Choroid plexus epithelial cell (primary cell): ENCODE data around the gene TUBD1.
"Not testable (repeated sequence)": the region's sequence is repeated elsewhere in the genome, so short reads cannot be mapped to it uniquely, and the experiment has no call there.

Experiments used
- DNase-seq: peaks from one replicate; pipeline ENCODE4 v3.0.0-alpha.2; 2010; ENCODE audit warnings: low read depth
- H3K4me3 ChIP-seq: 2 replicates; pipeline ENCODE4 v1.5.1; 2011; ENCODE audit warnings: low read depth, mild to moderate bottlenecking, control low read depth, low read length, moderate library complexity
- TF ChIP-seq, protein P1 (sequence below): conservative IDR thresholded peaks from 2 replicates; pipeline ENCODE4 v1.5.1; 2011; ENCODE audit warnings: low read depth, mild to moderate bottlenecking, control low read depth, inconsistent platforms, low read length, moderate library complexity

Gene TUBD1

DNA sequence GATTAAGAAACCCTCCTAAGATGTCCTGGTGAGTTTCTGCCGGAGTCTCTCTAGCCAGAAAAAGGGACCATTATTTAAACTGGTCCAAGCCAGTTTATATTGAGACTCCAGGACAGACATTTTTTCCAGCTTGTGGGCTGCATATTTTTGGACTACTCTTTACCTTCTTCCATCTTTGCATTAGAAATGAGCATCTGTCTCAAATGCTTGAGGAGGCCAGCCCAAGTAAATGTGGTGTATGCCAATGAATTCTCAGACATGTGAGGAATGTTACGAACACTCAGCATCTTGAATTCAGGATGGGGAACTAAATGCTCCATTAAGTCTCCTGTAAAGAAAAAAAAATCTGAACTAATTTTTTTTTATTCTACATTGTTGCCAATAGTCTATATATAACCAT is 18.4 kb downstream of the TUBD1 start:
- no peak overlapping the region for H3K4me3 ChIP-seq
- DNase-seq: no peak
- TF ChIP-seq, protein P1, sequence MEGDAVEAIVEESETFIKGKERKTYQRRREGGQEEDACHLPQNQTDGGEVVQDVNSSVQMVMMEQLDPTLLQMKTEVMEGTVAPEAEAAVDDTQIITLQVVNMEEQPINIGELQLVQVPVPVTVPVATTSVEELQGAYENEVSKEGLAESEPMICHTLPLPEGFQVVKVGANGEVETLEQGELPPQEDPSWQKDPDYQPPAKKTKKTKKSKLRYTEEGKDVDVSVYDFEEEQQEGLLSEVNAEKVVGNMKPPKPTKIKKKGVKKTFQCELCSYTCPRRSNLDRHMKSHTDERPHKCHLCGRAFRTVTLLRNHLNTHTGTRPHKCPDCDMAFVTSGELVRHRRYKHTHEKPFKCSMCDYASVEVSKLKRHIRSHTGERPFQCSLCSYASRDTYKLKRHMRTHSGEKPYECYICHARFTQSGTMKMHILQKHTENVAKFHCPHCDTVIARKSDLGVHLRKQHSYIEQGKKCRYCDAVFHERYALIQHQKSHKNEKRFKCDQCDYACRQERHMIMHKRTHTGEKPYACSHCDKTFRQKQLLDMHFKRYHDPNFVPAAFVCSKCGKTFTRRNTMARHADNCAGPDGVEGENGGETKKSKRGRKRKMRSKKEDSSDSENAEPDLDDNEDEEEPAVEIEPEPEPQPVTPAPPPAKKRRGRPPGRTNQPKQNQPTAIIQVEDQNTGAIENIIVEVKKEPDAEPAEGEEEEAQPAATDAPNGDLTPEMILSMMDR: no peak

DNA sequence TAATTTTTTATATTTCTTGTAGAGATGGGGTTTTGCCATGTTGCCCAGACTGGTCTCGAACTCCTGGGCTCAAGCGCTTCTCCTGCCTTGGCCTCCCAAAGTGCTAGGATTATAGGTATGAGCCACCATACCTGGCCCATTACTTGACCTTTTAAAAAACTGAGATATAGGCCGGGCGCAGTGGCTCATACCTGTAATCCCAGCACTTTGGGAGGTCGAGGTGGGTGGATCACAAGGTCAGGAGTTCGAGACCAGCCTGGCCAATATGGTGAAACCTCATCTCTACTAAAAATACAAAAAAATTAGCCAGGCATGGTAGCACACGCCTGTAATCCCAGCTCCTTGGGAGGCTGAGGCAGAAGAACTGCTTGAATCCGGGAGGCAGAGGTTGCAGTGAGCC is 19.3 kb downstream of the TUBD1 start:
- H3K4me3 ChIP-seq, DNase-seq: not testable (repeated sequence)

DNA sequence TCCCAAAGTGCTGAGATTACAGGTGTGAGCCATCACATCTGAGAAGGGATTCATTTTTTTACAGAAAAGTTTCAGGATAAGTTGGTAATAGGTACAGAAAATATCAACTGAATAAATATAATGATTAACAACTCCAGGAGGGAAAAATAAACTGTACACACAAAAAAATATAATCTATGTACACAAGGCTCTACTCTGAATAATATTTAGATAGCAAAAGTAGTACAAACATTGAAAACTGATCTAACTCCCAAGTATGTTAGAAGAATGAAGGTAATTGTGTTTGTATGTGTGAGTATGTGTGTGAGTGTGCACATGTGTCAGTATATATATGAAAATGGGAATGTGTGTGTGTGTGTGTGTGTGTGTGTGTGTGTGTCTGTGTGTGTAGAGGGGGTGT is 20.4 kb downstream of the TUBD1 start:
- TF ChIP-seq, protein P1: no peak
- DNase-seq: no peak
- H3K4me3 ChIP-seq: no peak overlapping the region

DNA sequence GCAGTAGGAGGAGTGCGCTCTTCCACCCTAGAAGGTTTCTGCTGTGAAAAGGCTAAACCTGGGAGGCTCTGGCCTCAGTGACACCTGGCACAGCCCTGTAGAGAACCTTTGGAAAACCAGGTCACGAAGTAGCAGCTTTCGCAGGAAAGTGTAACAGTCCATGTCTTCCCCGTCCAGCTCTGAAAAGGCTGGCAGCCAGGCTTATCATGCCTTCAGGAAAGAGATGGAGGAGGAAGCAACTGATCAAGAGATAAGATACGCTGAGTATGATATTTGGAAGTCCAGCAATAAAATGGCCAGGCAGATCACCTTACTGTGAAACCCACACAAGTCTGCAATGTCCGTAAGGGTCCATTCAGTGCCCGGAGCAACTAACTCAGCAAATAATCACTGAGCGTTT is 22.3 kb downstream of the TUBD1 start:
- TF ChIP-seq, protein P1: no peak
- no peak overlapping the region for H3K4me3 ChIP-seq
- DNase-seq: no peak

DNA sequence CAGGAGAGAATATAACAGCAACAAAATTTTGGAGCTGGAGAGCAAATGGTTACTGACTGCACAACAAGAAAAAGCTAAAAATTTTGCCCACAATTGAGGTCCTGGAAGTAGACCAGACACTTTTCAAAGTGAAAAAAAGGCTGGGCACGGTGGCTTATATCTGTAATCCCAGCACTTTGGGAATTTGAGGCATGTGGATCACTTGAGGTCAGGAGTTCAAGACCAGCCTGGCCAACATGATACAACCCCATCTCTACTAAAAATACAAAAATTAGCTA is 22.9 kb downstream of the TUBD1 start:
- no peak for DNase-seq
- TF ChIP-seq, protein P1: no peak
- H3K4me3 ChIP-seq: no peak overlapping the region

DNA sequence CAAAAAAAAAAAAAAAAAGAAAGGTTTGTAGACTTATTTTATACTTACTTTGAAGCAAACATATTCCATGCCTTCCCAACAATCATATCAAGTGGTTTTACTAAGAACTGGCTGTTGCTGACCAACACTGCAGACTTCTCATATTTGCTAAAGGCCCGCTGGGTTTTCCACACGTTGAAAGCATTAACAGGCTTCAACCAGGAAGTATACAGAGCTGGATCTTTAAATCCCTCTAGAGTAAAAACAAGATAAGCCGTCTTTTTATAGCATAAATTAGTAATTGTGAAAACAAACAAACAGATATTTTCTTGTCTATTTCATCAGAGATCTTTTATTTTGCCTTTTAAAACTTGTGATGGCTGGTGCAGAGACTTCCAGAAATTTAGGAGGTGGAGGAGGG is 29.1 kb downstream of the TUBD1 start:
- H3K4me3 ChIP-seq: no peak overlapping the region
- DNase-seq: no peak
- TF ChIP-seq, protein P1: no peak

DNA sequence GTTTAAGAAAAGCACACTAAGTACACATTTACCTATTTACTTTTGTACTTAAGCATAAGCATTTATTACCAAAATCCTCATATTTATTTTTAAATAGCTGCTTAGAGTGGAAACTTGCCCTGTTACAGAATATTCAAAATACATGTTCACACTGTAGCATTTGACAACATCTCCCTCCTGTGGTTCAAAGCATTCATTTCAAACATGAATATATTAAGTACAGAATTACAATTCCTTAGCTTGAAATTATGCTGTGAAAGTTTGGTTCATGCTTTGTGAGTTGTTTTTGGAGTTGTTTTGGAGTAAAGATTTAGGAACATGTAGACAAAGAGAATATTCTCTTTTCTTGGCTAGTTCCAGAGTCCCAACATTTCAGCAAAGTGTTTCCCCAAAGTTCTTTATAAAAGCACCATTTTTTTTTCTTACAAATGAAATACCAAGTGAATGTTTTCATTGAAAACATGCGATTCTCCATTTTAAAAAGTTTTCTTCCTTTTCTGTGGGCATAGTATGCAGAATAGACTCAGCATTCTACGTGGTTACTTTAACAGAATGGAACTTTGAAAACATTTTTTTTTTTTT is 33.2 kb downstream of the TUBD1 start:
- DNase-seq: peak; percentile 83
- TF ChIP-seq, protein P1: peak; percentile 65
- no peak overlapping the region for H3K4me3 ChIP-seq

DNA sequence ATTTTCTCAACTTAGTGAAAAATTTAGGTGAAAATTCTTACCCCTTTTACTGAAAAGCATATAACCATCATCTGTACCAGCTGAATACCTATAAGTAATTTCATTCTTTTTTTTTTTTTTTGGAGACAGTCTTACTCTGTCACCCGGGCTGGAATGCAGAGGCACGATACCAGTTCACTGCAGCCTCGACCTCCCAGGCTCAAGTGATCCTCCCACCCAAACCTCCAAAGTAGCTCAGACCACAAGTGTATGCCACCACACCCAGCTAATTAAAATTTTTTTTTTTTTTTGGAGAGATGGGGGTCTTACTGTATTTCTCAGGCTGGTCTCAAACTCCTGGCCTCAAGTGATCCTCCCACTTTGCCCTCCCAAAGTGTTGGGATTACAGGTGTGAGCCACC is 33.8 kb downstream of the TUBD1 start:
- H3K4me3 ChIP-seq: no peak overlapping the region
- DNase-seq: no peak
- TF ChIP-seq, protein P1: no peak
